ENCODE results near the gene RMI2.
"Not testable (repeated sequence)": the region's sequence is repeated elsewhere in the genome, so short reads cannot be mapped to it uniquely, and the experiment has no call there.

The RMI2 gene

DNA sequence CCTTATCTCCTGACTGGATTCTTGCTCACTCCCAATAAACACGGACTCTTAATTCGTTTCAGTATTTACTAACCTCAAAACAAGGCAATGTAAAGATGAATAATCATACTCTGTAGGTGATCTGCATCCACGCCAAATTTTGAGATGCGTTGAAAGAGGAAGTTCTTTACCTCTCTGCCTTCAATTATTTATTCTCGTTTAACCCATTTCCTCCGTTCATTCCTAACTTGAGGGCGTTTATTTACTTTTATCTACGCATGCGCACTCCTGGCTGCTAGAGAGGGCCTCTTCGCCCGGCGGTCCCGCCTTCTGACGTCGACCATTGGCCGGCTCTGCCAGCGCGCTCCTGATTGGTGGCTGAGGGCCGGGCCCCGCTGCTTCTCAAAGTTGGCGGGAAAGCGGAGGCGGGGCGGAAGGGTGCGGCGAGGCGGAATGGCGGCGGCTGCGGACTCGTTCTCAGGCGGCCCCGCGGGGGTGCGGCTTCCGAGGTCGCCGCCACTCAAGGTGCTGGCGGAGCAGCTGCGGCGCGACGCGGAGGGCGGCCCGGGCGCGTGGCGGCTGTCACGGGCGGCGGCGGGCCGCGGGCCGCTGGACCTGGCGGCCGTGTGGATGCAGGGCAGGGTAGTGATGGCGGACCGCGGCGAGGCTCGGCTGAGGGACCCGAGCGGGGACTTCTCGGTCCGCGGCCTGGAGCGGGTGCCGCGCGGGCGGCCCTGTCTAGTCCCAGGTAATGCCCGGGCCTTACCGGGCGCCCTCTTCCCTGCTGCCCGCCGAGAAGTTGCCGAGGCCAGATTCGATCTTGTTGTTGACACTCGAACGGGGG is at the start of gene RMI2:
TSS of gene RMI2 (plus strand) at position 420 of the 823 bp plus-strand sequence. CDS start at position 433, 13 bp downstream.
- DNase-seq = peak; percentile 90

DNA sequence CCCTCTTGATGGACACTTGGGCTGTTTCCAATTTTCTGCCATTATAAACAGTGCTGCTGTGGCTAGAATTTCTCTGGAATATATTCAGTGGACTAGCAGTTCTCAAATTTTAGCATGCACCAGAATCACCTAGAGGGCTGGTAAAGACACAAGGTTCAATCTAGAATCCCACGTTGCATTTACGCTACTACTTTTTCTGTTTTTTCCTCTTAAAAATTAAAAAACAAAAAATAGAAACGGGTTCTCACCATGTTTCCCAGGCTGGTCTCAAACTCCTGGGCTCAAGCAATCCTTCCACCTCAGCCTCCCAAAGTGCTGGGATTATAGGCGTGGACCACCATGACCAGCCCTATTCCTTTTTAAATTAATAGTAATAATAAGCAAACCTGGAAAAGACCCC is 49.6 kb upstream of the RMI2 start:
- no peak for DNase-seq

DNA sequence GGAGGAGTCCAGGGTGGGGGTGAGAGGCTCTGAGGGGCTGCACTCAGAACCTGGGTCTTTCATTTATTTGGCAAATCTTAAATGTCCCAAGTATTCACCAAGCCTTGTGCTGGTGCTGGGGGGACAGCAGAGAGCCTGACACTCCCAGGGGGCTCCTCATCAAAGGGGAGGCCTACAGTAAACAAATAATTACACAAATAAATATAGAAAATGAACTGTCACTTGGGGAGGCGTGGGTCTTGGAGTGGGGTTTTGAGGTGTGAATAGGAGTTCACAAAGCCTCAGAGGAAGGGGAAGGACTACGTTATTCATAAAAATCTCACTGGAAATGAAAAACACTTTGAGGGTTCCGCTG is 48.9 kb upstream of the RMI2 start:
- no peak for DNase-seq

DNA sequence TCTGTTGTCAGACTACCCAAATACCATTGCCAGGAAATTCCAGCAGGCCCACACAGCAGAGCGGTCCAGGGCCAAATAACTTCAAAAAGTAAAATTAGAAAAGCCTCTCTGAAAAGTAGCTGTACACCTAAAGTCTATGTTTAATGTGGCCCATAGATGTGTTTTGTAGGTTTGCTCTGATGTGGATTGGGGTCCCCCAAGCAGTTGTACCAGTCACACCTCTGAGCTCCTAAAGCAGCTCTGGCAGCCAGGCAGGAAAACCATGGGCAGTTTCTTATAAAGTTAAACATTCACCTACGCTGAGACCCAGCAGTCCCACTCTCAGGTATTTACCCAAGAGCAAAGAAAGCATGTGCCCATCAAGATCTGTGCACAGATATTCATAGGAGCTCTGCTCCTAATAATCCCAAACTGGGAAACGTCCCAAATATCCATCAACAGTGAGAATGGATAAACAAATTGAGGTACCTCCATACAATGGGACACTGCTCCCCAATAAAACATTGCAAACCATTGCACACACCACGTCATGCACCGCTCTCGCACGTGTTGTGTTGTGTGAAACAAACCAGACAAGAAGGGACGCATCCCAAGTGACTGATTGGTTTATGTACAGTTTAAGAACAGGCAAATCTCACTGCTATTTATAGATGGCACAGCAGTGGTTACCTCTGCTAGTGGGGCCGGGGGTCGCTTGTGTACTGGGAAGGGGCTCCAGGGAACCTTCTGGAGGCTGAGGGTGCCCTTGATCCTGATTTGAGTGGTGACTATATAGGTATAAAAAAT is 48.4 kb upstream of the RMI2 start:
- DNase-seq = no peak

DNA sequence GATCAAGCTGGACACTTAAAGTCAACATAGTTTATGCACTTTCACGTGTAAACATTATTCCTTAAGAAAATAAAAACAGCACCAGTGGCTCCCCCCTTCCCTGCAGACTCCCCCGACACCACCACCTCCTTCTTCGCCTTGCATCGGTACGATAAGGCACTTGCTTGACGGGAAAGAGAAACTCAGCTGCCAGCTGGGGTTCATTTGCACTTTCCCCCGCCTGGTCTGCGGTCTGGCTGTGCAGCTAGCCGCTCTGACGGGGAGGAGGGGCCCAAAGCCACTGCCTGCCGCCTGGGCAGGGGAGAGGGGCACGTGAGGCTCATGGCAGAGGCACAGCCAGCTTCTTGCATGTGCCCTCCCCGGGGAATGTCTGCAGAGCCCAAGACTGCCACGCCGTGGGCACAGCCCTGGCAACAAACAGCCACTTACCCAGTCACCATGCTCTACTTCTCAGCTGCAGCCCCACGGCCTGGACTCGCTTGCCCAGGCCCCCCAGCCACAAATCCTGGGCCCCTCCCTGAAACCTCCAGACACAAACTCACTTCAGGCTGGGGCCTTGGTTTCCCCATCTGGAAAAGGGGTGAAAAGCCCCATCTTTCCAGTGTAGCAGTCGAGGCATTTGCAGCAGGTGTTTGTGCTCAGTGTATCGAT is 47.6 kb upstream of the RMI2 start:
- no peak for DNase-seq

DNA sequence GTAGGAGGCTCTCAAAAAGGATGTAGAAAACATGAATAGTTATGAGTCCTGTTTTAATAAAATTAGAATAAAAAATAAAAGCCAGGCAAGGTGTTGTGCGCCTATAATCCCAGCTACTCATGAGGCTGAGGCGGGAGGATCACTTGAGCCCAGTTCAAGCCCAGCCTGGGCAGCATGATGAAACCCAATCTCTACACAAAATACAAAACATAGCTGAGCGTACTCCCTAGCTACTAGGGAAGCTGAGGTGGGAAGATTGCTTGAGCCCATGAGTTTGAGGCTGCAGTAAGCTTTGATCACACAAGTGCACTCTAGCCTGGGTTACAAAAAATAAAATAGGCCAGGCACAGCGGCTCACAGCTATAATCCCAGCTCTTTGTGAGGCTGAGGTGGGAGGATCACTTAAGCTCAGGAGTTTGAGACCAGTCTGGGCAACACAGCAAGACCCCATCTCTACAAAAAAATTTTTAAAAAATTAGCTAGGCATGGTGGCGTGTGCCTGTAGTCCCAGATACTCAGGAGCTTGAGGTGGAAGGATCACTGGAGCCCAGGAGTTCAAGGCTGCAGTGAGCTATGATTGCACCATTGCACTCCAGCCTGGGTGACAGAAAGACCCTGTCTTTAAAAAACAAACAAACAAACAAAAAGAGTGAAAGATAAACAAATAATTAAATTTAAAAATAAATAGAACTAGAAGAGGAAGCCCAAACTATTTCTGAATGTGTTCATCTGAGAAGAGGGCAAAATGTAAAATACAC is 46.9 kb upstream of the RMI2 start:
- no peak for DNase-seq

DNA sequence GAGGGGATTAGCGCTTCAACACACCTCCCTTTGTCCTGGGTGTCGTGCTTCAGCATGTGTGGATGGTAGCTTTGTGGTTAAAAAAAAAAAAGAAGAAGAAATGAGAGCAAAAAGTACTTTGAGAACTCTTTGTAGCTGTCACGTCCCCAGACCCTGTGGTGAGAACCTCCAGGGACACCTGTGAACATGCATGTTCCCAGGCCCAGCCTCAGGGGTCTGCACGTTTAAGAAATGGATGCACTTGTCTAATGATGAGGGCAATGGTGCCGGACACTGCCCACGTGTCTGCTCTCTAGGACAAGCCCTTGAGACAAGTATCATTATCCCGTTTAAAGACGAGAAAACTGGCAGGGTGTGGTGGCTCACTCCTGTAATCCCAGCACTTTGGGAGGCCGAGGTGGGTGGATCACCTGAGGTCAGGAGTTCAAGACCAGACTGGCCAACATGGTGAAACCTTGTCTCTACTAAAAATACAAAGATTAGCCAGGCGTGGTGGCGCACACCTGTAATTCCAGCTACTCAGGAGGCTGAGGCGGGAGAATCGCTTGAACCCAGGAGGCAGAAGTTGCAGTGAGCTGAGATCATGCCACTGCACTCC is 46.2 kb upstream of the RMI2 start:
- DNase-seq = not testable (repeated sequence)

DNA sequence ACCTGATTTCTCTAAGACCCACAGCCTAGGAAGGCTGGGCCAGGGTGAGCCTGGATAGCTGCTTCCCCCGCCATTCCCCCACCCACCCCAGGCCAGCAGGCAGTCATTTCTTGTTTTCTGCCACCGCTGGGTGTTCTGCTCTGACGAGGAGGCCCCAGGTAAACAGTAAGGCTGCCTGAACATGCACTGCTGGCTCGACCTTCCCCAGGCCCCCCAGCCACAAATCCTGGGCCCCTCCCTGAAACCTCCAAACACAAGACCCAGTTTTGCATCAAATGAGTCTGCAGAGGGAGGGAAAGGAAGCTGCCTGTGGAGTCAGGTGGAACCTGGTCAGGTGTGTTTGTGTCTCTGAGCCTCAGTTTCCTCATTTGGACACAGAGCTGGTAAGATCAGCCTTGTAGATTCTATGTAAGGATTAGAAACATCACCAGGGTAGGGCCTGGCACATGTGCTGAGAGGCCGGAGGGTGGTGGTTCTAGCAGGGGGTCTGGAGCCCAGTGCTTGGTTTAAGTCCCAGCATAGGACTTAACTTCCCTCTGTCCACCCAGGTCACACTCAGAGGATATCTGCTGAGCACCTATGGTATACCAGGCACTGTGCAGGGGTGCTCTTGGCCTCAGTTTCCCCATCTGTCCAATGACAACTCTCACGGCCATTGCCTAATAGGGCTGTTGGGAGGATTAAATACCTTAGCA is 45.2 kb upstream of the RMI2 start:
- DNase-seq = no peak

DNA sequence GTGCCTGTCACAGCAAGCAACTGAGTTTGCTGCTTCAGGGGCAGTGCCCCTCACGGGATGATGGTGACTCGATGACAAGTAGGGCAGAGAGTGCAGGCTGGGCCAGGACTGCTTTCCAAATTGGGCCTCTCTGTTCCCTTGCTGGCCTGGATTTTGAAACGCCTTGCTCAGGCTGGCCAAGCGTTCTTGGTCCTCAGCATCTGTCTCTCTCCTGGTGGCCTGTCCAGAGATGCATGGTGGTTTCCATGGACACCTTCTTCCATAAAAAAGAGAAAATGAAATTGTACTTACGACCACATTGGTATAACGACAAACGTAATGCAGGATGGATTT is 44.7 kb upstream of the RMI2 start:
- no peak for DNase-seq

DNA sequence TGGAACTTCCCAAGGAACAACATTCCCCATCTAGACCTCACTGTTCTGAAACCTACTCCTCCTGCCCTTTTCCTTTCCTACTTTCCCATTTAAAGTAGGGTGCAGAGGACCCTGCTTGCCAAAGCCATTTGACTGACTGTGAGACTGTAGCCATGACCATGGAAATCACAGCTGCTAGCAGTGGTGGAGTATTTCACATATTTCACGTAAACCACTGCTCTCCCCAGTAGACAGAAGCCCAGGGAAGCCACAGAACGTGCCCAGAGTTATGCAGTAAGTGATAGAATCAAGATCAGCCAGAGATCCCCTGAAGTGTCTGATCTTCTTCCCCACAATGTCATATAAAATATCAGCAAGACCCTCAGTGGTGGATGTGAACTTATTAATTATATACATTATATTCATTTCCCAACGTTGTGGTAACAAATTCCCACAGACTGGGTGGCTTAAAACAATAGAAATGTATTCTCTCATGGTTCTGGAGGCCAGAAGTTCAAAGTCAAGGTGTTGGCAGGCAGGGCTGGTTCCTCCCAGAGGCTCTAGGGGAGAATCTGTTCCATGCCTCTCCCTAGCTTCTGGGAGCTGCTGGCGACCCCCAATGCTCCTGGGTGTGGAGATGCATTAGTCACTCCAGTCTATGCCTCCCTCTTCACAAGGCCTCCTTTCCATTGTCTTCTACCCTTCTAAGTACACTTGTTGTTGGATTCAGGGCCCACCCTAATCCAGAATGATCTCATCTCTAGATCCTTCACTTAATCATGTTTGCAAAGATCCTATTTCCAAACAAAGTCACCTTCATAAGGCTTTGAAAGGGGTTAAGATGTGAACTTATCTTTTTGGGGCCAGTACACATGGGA is 43.4 kb upstream of the RMI2 start:
- no peak for DNase-seq

DNA sequence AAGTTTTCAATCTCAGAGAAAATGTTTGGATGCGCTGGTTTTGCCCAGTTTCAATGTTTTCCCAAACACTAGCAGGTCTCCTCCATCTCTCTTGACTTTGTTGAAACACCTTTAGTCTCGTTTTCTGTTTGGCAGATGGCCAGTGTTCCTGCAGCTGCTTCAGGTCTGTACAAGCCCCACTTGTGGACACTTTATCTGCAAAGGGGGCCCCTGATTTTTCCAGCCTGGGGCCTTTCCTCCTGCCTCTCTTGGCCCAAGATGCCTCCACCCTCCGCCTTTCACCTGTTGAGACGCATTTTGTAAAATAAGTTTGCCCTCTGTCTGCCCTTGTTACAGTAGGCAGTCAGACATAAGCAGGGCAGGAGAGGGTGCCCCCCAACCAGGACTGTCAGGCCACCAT is 42.3 kb upstream of the RMI2 start:
- no peak for DNase-seq

DNA sequence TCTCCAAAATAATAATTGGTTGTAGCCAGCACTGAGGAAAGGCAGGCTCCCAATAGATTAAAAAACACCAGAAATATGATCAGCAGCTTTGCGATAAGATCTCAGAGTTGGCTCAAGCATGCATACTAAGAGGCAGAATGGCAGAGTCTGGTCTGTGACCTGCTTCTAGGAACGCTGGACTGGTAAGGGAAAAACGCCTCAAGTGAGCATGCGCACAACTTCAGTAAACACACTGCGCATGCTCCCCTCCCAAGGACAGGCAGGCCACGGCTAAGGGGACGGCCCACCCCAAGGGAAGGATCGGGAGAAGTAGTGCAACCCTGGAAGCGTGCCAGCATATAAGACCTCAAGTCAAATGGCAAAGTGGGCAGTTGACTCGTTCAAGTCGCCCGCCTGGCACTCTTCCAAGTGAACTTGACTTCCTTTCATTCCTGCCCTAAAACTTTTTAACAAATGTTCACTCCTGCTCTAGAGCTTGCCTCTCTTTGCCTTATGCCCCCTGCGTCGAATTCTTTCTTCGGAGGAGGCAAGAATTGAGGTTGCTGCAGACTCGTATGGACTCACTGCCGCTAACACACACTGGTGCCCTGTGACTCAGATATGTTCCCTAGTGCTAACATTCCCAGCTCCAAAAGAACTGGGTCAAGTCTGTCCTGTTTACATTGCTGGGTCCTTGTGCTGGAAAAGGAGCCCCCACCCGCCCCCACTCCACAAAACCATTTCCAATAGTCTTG is 41.7 kb upstream of the RMI2 start:
- no peak for DNase-seq

DNA sequence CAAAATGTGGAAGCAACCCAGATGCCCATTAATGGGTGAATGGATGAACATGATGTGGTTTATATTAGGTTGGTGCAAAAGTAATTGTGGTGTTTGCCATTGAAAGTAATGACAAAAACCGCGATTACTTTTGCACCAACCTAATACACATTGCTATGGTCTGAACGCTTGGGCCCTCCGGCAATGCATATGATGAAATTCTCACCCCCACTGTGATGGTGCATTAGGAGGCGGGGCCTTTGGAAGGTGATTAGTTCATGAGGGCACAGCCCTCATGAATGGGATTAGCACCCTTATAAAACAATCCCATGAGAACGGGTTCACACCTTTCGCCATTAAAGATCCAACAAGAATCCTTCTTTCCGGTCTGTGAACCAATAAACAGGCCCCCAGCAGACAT is 38.9 kb upstream of the RMI2 start:
- no peak for DNase-seq

DNA sequence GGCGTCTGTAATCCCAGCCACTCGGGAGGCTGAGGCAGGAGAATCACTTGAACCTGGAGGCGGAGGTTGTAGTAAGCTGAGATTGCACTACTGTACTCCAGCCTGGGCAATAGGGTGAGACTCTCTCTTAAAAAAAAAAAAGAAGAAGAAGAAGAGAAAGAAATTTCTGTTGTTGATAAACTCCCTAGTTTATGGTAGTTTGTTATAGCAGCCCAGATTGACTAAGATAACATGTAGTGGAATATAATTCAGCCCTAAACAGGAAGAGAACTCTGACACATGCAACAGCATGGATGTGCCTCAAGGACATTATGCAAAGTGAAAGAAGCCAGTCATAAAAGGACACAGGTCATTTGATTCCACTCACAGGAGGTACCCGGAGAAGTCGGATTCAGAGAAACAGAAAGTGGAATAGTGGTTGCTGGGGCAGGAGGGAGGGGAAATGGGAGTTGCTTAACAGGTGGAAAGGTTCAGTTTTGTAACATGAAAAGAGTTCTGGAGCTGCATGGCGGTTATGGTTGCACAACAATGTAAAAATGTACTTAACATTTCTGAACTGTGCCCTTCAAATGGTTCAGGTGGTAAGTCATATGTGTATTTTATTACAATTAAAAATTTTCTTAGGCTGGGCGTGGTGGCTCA is 38.1 kb upstream of the RMI2 start:
- no peak for DNase-seq

DNA sequence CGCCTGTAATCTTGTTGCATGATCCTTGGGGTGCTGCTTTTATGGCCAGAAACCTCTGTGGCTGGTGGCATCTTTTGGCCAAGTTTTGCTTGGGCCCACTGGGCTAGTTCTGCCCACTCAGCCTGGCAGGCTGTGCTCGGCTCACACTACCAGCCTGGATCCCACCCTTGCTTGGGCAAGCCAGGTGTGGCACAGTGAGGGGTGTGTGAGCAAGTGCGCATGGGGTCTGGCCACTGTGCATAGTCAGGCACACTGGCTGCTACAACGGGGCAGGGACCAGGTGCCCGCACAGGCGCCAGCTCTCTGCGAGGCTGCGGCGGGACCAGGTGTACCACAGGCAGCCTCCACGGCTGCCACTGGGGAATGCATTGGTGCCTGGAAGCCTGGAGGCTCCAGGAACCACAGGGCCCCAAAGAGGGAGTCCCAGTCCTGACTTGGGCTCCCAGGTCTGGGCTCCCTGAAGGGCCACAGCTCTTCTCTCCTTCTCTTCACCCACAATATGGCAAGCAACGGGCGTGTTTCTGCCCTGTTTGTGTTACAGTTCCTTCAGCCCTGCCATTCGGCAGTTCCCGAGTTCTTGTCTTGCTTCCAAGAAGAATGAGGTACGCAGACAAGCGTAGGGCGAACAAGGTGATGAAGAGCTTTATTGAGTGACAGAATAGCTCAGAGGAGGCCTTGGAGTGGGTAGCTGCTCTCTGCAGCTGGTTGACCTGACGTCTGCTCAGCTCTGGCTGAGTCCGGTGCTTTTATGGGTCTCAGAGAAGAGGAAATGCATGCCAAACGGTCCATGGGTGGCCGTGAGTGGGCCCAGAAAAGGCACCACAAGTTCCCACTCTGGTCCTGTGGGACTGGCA is 37.4 kb upstream of the RMI2 start:
- no peak for DNase-seq

DNA sequence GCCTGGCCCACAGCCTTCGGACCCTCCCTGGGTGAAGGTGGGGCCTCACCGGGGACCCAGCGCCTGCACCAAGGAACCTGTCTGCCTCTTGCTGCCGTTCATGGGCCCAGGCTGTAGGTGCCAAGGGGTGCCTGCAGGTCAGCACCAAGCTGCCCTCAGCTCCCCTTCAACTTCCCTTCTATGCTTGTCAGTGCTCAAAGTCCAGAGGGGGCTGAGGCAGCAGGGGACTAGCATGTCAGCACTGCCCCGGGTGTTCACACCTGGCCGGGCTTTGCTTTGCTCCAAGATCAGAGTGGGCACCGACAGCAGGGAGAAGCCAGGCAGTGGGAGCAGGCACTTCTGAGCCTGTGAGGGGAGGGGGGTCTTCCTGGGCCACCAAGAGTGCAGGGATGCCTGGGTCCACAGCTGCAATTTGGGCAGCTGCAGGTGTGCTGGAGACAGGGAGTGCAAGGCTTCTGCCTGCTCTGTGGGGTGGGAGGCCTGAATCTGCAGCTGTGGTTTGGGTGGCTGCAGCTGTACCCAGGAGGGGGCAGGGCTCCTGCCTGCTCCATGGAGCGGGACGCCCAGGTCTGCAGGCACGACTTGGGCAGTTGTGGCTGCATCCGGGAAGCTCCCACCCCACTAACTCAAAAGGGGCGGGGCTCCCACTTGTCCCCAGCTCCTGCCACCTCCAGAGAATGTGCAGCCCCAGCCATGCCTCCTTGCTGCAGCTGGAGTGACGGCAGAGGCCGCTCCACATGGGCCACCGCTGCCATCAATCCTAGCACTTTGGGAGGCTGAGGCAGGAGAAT is 36.6 kb upstream of the RMI2 start:
- no peak for DNase-seq

DNA sequence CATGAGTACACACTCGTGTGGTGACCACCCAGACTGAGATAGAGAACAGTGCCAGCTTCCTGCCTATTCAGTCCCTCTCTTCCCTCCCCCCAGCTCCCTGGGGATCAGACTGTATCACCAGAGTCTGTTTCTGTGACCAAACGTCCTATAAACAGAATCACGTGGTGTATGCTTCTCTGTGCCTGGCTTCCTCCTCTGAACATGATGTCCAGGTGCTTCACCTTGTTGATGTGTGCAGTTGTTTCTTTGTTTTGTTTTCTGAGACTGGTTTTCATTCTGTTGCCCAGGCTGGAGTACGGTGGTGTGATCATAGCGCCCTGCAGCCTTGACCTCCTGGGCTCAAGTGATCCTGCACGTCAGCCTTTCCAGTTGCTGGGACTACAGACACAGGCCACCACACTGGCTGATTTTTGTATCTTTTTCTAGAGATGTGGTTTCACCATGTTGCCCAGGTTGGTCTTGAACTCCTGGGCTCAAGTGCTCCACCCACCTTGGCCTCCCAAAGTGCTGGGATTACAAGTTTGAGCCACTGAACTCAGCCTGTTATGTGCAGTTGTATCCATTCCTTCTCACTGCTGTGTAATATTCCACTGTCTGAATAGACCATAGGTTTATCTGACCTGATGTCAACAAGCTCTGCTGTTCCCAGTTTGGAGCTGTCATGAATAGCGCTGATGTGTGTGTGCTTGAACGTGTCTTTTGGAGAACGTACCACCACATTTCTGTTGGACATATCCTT is 35.2 kb upstream of the RMI2 start:
- no peak for DNase-seq

DNA sequence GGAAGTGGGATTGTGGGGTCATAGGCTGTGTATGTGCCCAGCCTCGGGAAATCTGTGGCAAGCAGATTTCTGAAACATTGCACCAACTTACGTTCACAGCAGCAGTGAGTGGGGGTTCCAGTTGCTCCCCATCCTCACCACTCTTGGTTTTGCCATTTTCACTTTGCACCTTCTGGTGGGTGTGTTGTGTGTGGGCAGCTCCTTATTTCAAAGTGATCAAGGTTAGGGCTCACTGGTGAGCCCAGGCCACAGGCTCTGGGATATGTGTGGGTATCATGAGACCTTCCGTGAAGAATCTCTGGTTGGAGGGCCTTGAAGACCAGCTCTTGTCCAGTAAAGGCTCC is 34.7 kb upstream of the RMI2 start:
- no peak for DNase-seq
